HG03442 (cell line): ENCODE results near the gene ADAT2.

Source experiments
- ATAC-seq: cut with Tn5 transposase; IDR thresholded peaks from one replicate; pipeline ENCODE4 v1.9.1; 2021; ENCODE audit warnings: mild to moderate bottlenecking, moderate library complexity; ENCODE audit not compliant: unreplicated experiment

The ADAT2 gene

GRCh38 chr6:143399176-143399575 lies 51.3 kb downstream of the ADAT2 start:
- no peak for ATAC-seq

GRCh38 chr6:143397227-143398222 lies 53.0 kb downstream of the ADAT2 start:
- no peak for ATAC-seq

- no peak for ATAC-seq
Measured at GRCh38 chr6:143396497-143397226, 53.8 kb downstream of the ADAT2 start.

GRCh38 chr6:143395699-143396098 lies 54.8 kb downstream of the ADAT2 start:
- no peak for ATAC-seq

- no peak for ATAC-seq
Measured at GRCh38 chr6:143394389-143394788, 56.1 kb downstream of the ADAT2 start.

- no peak for ATAC-seq
Measured at GRCh38 chr6:143390278-143390677, 60.2 kb downstream of the ADAT2 start.

- ATAC-seq = no peak
Measured at GRCh38 chr6:143385636-143386035, 64.9 kb downstream of the ADAT2 start.

- ATAC-seq = no peak
Measured at GRCh38 chr6:143376861-143377260, 73.6 kb downstream of the ADAT2 start.

GRCh38 chr6:143376375-143376774 lies 74.1 kb downstream of the ADAT2 start:
- no peak for ATAC-seq

GRCh38 chr6:143375022-143375585 lies 75.4 kb downstream of the ADAT2 start:
- ATAC-seq = peak; percentile 38

- ATAC-seq = no peak
Measured at GRCh38 chr6:143374014-143374413, 76.5 kb downstream of the ADAT2 start.
